HG03342 (cell line): Measurements from ENCODE around the gene RPGRIP1L.

ENCODE experiments used
- ATAC-seq: cut with Tn5 transposase; IDR thresholded peaks from one replicate; pipeline ENCODE4 v1.9.1; 2021; ENCODE audit warnings: mild to moderate bottlenecking, moderate library complexity; ENCODE audit not compliant: unreplicated experiment

Gene RPGRIP1L

DNA sequence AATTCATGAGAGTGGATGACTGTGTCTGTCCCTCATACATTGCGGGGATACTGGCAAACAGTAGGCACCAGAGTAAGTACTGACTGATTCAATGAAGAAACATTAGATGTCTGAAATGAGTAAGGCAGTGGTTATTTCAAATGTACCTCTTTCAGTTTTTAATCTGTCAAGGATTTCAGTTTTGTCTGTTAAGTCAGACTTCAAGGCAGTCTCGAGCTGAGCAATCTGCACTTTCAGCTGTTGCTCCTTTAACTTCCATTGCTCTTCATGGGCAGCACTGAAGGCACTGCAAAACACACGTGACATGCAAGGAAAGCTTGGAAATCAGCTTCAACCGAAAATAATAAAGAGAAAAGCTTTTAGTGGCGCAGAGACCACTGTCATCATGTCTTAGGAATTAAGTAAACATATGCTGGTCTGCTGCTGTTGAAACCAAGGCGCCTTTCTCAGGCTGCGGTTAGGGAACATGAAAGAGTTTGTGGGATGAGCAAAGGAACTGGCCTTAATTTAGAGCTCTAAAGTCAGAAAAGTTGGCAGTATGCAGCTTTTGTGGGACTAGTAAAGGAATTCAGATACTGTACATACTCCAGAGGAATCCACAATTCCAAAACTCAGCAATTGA lies 38.8 kb downstream of the RPGRIP1L start:
- ATAC-seq, result no peak

DNA sequence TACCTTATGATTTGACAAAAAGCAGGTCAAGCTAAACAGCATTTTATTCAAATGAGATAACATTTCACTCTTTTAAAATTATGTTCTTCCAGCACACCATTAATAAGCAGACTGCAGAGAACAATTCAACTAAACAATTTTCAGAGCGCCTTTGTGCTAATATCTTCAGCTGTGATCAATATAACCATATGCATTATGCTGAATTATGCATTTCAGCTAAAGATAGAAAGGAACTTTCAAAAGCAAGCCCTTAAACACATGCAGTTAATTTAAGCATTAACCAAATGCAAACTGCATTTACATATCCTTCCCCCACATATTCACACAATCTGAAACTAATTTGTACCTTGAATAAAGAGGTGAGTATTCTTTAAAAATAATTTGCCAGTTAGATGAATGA lies 41.6 kb downstream of the RPGRIP1L start:
- no peak for ATAC-seq

DNA sequence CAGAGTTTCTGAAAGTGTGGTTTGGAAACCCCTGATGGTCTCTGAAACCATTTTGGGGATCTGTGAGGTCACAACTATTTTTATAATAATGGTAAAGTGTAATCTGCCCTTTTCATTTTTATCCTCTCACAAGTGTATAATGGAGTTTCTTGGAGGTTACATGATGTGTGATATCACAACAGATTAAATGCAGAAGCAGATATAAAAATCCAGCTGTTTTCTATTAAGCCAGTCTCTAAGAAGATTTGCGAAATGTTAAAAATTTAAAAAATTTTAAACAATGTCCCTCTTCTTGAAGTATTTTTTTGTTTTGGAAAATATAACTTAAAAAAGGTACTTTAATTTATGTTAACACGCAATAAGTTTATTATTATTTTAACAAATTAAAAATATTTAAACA lies 48.7 kb downstream of the RPGRIP1L start:
- ATAC-seq, result no peak

GRCh38 chr16:53651357-53651756 lies 52.3 kb downstream of the RPGRIP1L start:
- ATAC-seq, result no peak

- no peak for ATAC-seq
Observed at GRCh38 chr16:53646506-53646905, 57.2 kb downstream of the RPGRIP1L start.

- ATAC-seq, result no peak
Observed at GRCh38 chr16:53643474-53643873, 60.2 kb downstream of the RPGRIP1L start.

GRCh38 chr16:53642094-53642493 lies 61.6 kb downstream of the RPGRIP1L start:
- ATAC-seq, result no peak

- no peak for ATAC-seq
Observed at GRCh38 chr16:53636978-53637377, 66.7 kb downstream of the RPGRIP1L start.

DNA sequence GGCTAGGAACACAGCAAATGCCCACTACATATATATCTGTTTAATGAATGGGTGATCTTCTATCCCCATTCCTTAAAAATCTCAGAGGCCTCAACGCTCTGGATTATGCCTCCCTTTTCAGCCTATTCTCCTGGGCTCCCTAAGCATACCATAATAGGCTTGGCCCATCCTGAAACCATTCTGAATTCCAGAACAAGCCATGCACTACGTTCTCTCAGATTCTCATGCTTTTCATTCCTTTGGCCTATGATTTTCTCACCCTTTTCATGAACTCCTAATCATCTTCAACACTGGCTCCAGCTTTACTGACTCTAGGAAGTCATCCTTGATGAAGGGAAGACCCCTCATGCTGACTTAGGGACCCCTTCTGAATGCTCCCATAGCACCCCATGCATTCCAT lies 71.1 kb downstream of the RPGRIP1L start:
- no peak for ATAC-seq

DNA sequence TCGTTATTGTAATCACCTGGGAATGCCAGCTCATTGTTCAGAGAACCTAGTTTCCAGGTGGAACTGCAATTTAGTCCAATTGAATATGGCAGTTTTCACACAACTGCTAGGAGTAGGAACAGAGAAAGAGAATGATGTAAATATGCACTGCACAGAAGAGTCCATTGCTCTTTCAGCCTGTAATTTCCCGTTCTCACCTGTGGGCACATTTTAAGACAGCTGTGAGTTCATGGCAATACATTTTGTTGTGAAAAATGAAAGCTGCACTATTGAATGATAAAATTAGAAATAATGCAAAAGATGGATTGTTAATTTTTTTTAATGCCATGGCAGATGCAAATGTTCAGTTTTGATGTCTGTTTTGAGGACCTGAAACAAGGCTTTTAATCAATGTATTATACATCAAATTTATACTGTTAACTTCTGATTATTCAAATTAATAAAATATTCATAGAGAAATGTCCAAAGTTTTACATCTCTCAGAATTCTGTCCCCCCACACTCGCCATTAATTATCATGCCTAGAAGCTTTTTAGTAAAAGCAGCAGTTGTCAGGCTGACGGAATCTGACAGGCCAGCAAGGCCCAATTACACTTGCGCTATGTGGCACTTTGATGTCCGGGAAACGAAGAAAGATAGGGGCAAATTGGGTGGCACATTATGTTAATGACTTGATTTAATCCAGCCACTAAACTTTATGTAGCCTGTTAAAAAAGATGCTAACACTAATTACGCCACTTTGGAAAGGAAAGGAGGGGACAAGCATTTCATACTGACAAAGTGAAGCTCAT lies 72.2 kb downstream of the RPGRIP1L start:
- no peak for ATAC-seq

- ATAC-seq, result no peak
Observed at GRCh38 chr16:53629607-53630312, 73.9 kb downstream of the RPGRIP1L start.

DNA sequence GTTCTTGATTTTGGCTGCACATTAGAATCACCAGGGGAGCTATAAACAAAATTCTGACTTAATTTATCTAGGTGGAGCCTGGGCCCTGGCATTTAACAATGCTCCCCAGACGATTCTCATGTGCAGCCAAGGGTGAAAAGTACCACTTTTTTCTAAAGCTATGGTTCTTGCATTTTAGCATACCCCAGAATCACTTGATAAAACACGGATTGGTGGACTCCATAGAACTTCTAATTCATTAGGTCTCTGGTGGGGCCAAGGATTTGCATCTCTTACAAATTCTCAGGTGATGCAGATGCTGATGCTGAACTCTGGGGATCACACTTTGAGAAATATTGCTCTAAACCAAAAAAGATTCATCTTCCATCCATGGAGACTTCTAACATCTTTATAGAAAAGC lies 74.5 kb downstream of the RPGRIP1L start:
- ATAC-seq, result no peak

- ATAC-seq, result no peak
Observed at GRCh38 chr16:53626811-53627210, 76.8 kb downstream of the RPGRIP1L start.

GRCh38 chr16:53626161-53626560 lies 77.5 kb downstream of the RPGRIP1L start:
- no peak for ATAC-seq

DNA sequence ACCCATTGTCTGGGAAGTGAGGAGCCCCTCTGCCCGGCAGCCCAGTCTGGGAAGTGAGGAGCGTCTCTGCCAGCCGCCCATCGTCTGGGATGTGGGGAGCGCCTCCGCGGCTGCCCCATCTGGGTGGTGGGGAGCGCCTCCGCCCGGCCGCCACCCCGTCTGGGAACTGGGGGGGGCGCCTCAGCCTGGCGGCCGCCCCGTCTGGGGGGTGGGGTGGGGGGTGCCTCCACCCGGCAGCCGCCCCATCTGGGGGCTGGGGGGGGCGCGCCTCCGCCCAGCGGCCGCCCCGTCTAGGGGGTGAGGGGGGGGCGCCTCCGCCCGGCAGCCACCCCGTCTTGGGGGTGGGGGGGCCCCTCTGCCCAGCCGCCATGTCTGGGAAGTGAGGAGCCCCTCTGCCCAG lies 78.4 kb downstream of the RPGRIP1L start:
- no peak for ATAC-seq

- ATAC-seq, result no peak
Observed at GRCh38 chr16:53622315-53622714, 81.3 kb downstream of the RPGRIP1L start.

DNA sequence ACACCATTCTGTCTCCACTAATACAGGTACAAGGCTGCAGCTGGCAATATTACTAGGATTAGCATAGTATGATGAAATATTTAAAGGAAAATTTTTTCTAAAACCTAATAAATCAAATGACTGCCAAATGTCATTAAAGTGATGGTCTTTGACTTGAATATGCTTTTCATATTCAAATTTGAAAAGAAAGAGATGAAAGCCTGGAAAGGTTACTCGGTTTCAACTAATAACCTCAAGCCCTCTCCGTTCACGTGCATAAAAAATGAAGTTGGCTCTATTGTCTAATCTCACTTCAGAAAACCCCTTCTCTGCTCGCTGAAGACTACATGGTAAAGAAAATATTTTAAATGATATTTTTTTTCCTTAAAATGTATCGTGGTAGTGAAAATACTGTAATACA lies 83.2 kb downstream of the RPGRIP1L start:
- no peak for ATAC-seq

- no peak for ATAC-seq
Observed at GRCh38 chr16:53619235-53619634, 84.4 kb downstream of the RPGRIP1L start.

- no peak for ATAC-seq
Observed at GRCh38 chr16:53614346-53614745, 89.3 kb downstream of the RPGRIP1L start.

GRCh38 chr16:53612003-53612402 lies 91.7 kb downstream of the RPGRIP1L start:
- no peak for ATAC-seq

GRCh38 chr16:53611179-53611696 lies 92.4 kb downstream of the RPGRIP1L start:
- no peak for ATAC-seq

- ATAC-seq, result no peak
Observed at GRCh38 chr16:53609536-53609935, 94.1 kb downstream of the RPGRIP1L start.
